Measurements from ENCODE around the gene ACP6.
"Not testable (repeated sequence)": the region's sequence is repeated elsewhere in the genome, so short reads cannot be mapped to it uniquely, and the experiment has no call there.

Gene ACP6

DNA sequence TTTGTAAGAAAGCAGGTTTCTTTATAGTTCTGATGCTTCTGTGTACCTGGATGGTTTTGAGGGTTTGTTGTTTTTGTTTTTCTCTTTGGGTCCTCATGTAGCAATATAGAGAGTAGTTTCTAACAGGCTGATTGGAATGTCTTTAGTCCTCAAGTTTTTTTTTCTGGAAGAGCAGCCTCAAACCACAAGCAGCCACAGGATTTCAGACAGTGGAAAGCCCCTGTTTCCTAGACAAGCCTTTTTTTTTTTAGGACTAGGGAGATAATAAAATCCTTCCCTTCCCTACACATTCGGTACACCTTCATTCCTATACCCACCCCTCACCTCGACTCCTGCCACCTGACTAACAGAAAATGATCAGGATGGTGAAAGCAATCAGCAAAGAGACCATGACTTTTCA is 47.6 kb downstream of the ACP6 start:
- DNase-seq (ENCODE audit: low spot score) = no peak

DNA sequence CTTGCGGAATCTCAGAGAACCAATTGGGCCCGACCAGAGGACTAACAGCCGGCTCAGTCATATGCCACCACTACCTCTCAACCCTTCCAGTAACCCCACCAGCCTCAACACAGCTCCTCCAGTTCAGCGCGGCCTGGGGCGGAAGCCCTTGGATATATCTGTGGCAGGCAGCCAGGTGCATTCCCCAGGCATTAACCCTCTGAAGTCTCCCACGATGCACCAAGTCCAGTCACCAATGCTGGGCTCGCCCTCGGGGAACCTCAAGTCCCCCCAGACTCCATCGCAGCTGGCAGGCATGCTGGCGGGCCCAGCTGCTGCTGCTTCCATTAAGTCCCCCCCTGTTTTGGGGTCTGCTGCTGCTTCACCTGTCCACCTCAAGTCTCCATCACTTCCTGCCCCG is 49.8 kb downstream of the ACP6 start:
- no peak for DNase-seq (ENCODE audit: low spot score)

DNA sequence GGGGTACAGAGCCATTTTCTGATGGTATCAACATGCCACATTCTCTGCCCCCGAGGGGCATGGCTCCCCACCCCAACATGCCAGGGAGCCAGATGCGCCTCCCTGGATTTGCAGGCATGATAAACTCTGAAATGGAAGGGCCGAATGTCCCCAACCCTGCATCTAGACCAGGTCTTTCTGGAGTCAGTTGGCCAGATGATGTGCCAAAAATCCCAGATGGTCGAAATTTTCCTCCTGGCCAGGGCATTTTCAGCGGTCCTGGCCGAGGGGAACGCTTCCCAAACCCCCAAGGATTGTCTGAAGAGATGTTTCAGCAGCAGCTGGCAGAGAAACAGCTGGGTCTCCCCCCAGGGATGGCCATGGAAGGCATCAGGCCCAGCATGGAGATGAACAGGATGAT is 50.6 kb downstream of the ACP6 start:
- no peak for DNase-seq (ENCODE audit: low spot score)

DNA sequence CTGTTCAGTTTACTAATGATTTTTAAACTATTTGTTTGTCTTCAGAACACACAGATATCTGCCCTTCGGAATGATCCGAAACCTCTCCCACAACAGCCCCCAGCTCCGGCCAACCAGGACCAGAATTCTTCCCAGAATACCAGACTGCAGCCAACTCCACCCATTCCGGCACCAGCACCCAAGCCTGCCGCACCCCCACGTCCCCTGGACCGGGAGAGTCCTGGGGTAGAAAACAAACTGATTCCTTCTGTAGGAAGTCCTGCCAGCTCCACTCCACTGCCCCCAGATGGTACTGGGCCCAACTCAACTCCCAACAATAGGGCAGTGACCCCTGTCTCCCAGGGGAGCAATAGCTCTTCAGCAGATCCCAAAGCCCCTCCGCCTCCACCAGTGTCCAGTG is 51.6 kb downstream of the ACP6 start:
- DNase-seq (ENCODE audit: low spot score) = no peak

DNA sequence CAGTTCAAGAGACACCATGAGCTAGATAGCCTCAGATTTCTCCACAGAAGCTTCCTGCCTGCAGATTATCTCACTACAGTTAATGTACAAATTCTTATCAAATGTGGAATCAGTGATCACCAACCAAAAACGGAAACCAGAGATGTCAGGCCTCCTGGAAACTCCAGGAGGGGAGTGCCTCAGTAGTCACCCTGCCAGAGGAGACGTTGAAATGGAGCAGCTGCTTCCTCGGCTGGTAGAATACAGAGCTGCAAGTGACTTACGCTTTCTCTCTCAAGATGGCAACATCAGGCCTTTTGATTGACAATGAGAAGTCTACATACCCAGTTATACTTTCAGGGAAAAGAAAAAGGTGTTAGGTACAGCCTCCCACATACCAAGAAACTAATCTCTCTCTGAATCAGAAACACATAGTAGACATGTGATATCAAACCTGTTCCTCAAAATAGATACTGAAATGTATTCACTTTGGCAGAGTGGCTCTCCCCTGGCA is 52.2 kb downstream of the ACP6 start:
- no peak for DNase-seq (ENCODE audit: low spot score)

DNA sequence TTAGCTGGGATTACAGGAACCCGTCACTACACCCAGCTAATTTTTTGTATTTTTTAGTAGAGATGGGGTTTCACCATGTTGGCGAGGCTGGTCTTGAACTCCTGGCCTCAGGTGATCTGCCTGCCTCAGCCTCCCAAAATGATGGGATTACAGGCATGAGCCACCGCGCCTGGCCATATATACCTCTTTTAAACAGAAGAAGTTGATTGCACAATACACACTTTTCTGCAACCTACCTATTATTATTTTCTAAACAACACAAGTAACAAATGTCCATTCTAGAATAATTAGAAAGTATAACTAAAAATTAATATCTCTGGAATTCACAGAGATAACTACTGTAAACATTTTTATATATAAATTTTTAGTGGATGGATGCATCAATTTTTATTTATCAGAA is 55.4 kb downstream of the ACP6 start:
- not testable (repeated sequence) for DNase-seq (ENCODE audit: low spot score)

DNA sequence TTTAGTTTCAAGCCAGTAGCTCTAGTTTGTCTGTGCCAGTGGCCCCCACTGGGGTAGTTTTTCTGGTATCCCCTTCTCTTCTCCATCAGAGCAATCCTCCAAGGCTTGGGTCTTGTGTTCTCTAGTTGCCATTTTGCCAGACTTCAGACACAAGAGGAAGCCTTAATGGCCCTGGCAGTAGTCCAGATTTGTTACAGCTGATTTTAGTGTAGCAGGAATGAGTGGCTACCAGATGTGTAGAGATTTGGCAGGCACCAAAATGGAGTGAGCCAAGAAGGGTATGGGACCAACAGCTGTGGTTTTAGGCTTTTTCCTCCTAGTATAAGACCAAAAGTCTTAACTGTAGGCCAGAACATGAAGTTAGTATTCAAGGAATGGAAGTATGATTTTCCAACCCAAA is 56.8 kb downstream of the ACP6 start:
- DNase-seq (ENCODE audit: low spot score) = no peak

DNA sequence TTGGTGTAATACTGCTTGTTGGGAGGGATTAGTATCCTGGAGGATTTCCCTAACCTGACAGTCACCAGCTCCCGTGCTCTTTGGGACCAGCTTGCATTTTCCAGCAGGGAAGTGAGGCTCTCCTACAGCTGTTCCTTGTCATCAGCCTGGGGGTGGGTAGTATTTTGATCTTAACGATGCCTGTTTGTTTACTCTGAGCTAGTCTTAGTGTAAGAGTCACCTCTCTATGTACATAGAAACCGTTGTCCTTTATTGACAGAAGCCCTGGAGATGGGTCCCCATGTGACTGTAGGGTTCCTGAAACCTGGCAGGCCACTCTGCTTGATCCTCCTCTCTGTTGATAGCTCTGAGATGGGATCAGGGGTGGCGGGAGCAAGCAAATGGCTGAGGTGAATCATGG is 58.0 kb downstream of the ACP6 start:
- DNase-seq (ENCODE audit: low spot score) = no peak

DNA sequence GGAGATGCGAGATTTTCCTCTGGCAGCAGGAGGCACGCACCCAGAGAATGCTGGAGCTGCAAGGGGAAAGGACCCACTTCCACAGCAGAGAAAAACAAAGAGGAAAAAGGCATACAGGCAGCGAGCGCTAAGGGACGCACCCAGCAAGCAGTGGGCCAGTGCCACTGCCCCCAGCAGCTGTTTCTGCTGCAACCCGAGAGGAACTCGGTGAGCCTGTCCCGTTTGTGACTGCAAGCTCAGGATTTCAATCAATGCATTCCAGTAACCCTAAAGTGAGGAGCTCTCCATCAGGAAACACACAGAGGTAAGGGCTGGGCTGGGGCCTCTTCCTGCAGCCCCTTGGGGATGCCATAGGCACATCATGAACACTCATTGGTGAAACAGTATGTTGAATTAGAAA is 58.7 kb downstream of the ACP6 start:
- DNase-seq (ENCODE audit: low spot score) = no peak

DNA sequence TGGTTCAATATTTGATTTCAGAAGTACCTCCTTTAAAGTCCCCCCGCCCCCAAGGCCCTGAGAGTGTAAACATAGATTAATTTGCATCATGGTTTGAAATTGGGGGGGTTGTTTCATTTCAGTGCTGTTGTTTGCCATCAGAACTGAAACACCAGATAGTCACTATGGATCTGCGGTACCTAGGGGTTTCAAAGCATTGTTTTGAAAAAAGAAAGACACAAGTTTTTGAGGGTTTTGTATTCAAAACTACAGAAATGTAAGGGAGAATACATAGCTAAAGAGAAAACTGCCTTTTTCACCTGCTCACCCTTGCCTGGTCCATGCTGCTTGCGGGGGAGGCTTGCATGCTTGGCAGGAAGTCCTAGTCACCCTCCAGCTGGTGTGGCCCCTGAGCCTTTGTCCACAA is 59.3 kb downstream of the ACP6 start:
- DNase-seq (ENCODE audit: low spot score) = no peak

DNA sequence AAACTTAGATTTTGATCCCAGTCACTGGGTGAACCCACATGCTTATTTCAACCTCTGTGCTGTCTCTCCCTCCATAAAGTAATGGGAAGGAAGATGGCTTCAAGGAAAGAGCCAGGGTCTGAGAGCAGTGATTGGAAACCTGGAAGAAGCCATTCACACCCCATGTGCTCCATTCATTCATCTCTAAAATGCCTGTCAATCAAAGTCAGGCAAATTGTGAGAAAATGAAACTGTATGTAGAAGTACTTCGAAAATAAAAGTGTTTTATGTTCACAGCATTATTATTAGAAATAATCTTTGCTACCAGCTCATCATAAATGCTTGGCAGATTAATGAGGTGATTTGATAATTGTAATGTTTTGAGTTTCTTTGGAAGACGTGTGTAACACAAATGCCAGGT is 61.0 kb downstream of the ACP6 start:
- DNase-seq (ENCODE audit: low spot score) = no peak

DNA sequence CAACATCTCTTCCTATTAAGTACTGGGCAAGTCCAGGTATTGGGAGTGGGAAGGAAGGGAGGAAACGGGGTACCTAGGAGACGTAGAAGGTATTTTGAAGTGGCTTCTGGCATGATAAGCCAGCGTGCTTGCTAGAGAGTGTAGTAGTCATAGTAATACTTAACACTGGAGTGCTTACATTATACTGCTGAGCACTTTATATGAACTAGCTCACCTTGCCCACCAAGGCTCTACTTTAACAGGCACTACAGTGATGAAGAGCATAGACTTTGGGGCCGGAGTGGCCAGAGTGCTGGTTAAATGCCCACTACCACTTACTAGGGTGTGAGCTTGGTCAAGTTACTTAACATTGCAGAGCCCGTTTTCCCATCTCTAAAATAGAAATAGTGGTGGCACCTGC is 61.7 kb downstream of the ACP6 start:
- DNase-seq (ENCODE audit: low spot score) = no peak

DNA sequence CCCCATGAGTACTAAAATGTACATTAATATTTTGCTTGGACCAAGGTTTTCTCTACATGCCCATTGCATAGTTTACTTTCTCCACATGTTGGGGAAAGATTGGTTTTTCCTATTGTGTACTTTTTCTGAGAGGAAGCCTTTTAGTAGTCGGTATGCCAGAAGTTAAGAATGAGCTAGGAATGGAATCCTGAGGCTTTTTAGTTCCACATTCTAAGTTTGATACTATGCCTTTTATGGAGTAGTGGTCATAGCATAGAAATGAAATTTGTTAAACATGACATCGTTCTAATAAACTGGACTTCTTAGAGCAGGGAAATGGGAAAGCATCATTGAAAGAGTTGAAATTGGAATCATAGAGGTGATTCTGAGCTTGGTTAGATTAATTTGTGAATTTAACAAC is 64.7 kb downstream of the ACP6 start:
- no peak for DNase-seq (ENCODE audit: low spot score)

DNA sequence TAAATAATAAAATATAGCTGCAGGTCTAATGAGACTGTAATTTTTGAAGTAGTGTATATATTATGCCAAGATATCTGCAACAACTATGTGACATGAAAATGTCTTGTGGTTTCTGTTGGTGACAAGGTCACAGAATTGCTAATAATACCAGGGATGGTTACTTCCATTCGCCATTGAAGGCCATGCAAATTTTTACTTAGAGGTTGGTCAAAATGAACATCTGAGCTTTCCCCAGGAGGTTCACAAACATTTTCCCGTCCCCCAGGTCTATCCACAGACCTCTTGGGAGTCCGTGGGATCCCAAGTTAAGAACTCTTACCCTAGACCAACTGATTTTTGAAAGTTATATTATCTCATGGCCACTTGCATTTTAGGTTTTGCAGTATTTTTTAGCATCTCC is 66.3 kb downstream of the ACP6 start:
- DNase-seq (ENCODE audit: low spot score) = no peak

DNA sequence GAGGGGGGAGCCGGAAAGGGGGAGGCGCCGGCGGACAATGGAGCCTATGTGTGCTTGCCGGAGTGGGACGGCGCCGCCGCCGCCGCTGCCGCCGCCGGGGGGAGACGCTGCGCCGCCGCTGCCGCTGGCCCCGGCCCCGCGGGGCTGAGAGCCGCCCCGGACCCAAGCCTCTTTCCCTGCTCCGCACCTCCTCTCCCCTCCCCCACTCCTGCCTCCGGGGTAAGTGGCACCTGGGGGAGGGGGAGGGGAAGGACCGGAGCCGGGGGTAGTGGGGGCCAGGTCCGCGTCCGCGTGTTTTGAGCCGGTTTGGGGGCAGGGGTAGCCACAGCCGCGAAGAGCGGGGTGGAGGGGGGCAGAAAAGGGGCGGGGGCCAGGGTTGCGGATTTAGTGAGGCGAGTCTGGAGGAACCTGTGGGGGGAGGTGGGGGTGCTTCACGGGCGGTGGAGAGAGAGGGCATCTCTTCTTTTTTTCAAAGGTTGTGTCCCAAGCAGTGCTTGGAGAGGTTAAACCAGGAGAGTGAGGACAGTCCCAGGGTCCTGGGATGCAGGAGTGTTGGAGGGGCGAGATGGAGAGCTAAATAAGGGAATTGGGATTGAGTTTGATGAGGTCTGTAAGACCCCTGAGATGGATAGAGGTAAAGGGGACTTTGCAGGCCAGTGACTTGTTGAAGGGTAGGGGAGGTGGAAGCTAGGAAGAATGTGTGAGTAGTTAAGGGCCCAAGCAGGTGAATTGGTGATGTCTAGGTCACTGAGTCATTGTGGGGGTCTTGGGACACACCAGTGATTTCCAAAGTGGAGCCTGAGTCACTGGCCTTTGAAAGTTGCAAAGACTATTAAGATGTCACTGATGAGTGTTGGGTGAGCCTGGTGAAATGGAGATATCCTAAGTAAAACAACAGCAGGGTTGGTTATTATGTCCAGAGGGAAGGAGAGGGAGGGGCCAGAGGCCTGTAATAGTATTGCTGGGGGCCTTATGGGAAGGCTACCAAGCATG is 69.9 kb downstream of the ACP6 start:
- peak; percentile 52 for DNase-seq (ENCODE audit: low spot score)

DNA sequence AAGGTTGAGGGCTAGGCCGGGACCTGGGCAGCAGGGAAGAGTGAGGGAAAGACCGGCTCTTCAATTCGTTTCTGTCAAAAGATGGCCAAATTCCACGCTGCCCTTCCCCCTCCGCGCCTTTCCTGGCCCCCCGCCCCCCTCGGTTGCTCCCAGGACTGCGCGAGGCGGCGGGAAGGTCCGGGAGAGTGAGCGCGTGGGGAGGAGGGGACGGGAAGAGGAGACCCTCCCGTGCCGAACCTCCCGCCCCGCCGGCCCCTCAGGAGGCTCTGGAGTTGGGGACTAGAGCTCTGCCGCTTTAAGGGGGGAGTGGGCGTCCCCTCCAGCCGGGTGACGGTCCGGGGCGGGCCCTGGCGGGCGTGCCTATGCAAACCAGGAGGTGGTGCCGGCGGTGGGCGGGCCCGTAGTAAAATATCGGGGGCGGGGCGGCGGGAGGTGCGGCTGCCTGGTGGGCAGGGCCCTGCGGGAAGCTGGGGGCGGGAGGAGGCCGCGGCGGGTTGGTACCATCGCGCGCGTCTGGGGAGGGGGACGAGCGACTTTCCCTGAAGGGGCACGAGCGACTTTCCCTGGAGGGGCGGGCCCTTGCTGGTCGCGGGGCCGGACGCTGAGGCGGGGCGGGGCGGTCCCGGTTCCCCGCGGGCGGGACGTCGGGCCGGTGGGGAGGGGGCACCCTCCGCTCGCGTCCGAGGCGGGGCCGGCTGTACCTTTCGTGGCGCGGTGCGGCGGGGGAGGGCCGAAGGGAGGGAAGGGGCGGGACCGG is 70.8 kb downstream of the ACP6 start:
- peak; percentile 97 for DNase-seq (ENCODE audit: low spot score)

DNA sequence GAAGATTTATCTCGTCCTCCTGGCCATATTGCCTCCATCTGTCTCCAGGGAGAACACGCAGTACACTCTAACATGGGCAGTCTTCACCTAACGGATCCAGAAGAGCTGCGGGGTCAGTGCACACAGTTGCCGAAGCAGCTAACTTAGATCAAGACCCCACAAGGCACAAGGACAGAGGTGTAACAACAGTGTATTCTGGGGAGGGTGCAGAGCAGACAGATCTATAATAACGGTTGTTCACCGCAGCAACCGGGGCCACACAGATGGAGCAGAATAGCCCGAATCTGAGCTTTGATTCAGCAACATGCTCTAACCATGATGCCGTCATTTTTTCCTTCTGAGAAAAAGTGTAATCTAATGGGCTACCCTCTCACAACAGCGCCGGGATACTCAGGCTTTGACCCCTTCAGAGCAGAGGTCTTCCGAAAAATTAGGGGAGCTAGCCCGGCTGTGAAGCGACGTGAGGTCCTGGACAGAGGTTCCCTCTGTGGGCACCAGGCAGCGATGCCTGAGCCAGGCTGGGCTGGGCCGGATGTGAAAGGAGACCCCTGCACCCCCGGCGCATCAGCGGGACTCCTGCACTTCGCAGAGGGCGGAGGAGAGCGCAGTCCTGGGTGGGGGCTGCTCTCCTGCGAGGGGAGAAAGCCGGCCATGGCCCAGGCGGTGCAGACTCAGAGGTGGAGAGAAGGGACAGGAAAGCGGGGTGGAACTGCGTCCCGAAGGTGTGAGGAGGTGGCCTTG is 71.5 kb downstream of the ACP6 start:
- DNase-seq (ENCODE audit: low spot score) = peak; percentile 49

DNA sequence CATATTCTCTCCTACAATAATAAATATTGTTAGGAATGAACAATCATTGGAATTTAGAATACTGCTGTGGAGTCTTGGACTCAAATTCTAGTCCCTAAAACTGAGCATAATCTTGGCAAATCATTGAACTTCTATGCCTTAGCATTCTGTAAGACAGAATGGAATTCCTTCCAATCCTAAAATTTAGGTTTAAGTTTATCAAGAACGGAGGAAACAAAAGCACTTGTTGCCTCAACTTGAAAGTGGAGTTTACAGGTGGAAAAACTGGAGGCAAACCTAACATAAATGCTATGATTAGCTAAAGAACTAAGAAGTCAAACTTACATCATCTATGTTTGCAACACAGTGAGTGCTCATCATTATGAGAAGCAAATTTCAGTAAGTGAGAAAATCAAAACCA is 73.3 kb downstream of the ACP6 start:
- no peak for DNase-seq (ENCODE audit: low spot score)

All from SK-N-DZ (cell line).